Daoy (cell line): Measurements from ENCODE around the gene KRIT1. TPM values are rescaled to one million over a fixed set of nuclear protein-coding genes. Genes with fewer than 3 reads are reported as not detected.

Source experiments
- DNase-seq: peaks from one replicate; pipeline ENCODE4 v3.0.0-alpha.2; 2015; ENCODE audit warnings: low read depth
- total RNA-seq: library from RNA; depleted of rRNA; stranded (reverse); fragments of >200 nt; shearing (Covaris generic); gene quantifications from 2 replicates; pipeline ENCODE4 v1.2.3, GENCODE V29; 2014; rRNA removed

KRIT1 gene
- total RNA-seq, result 18.8 and 26.8 TPM in 2 replicates

DNA sequence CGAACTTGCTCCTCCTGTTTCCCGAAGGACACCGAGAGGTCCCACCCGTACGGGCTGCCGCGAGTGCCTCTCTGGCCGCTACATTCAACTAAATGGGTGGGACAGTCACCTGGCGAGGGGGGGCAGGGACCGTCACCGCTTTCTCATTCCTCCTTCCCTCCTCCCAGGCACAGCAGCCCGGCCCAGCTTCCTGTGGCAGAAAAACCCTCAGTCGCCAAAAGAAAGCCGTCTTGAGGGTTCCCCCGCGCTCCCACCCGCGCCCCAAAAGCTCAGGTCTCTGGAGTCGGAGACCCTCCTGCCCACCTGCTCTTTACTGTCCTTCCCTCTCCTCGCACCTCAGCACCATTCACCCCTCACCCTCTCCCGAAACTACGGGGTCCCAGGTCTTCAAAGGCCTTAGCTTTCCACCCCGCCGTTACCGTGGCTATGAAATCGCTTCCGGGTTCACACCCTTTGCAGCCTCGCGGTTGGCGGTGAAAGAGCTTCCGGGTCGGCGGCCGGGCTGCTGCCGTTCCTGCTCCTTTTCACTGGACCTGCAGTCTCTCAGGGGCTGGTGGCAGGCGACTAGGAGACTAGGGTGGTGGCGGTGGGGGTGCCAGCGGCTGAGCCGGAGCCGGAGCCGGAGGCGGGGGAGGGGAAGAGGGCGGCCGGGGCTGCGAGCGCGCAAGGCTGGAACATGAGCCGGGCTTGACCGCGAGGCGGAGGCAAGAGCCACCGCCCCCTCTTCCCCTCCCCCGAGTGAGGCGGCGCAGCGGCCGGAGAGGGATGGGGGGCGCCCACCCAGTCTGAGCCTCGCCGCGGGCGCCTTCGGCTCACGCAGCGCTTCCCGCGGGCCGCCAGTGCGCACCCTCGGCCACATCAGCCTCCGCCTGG, at the start of gene KRIT1, which contains the start of gene ANKIB1:
Gene KRIT1 (minus strand): TSS at position 428 of the 873 bp plus-strand sequence. CDS start 3,779 bp downstream, outside the sequence.
Gene ANKIB1 (plus strand): TSS at position 488 of the 873 bp plus-strand sequence. CDS start 49,005 bp downstream, outside the sequence.
- peak; percentile 87 for DNase-seq

DNA sequence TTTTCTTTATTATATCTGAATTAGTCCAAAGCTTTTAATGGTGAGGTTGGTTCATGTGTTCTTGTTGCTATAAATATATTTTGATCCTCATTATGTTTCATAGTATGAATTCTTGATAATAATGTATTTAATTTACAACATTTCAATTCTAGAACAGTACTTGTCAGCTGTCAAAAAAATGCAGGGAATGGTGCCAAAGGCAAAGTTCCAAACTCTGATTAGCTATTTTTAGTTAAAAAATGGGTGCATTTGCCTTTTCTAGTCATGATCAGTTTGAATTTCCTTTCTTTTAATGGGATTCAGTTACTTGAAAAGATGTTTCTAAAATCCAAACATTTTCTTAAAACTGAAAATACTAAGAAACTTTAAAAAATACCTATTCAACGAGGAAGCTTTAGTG, 49.7 kb upstream of the KRIT1 start:
- no peak for DNase-seq

- no peak for DNase-seq
These were observed 48.3 kb upstream of the KRIT1 start for GRCh38 chr7:92293896-92294590.

DNA sequence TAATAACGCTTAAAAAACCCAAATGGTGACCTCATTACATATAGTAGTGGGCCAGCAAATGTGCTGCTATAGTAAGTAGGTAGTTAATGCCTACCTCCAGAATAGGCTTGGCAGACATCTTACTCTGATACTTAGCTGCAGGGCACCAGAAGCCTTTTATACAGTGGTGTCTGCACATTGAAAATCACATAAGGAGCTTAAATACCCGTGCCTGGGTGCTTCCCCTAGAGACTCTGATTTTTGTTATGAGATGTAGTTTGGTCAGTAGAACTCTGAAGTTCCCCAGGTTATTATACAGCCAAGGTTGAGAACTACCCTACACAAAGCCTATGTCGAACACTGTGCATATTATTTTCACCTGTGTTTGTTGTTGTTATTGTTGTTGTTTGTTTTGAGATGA, 47.3 kb upstream of the KRIT1 start:
- no peak for DNase-seq

DNA sequence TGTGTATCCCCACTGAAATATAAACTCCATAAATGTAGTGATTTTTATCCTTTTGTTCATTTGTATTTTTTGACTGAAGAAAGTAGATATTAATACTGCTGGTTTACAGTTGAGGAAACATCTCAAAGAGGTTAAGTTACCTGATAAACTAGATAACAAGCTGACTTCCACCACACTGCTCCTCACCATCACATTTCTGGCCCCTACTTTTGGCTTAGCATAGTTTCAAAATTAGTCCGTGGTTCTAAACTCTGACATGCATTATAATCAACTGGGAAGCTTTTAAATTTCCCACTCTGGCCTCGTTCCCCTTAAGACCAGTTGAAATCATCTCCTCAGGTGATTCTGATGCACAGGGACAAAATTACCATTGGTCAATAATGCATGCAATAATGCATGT, 43.6 kb upstream of the KRIT1 start:
- no peak for DNase-seq

GRCh38 chr7:92282930-92283329, 37.2 kb upstream of the KRIT1 start:
- no peak for DNase-seq

DNA sequence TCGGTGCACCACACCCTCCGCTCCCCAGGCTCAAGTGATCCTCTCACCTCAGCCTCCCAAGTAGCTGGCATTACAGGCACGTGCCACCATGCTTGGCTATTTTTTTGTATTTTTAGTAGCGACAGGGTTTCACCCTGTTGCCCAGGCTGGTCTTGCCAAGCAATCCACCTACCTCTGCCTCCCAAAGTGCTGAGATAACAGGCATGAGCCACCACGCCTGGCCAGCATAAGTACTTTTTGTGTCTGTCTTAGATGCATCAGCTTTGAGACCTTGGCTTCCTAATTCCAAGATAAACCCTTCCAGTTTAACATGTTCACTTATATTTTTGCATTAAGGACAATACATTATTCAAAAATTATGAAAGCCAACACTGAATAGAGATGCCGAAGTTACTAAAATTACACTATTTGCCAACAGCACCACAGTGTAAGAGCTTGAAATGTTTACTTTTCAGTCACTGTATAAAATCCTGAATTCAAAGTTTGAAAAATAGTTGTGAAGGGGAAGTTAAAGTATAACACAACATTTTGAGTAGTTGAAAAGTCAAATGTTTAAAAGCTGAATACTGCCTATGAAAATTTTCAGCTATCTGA, 36.6 kb upstream of the KRIT1 start:
- no peak for DNase-seq

- no peak for DNase-seq
These were observed 35.3 kb upstream of the KRIT1 start for GRCh38 chr7:92281031-92281430.

DNA sequence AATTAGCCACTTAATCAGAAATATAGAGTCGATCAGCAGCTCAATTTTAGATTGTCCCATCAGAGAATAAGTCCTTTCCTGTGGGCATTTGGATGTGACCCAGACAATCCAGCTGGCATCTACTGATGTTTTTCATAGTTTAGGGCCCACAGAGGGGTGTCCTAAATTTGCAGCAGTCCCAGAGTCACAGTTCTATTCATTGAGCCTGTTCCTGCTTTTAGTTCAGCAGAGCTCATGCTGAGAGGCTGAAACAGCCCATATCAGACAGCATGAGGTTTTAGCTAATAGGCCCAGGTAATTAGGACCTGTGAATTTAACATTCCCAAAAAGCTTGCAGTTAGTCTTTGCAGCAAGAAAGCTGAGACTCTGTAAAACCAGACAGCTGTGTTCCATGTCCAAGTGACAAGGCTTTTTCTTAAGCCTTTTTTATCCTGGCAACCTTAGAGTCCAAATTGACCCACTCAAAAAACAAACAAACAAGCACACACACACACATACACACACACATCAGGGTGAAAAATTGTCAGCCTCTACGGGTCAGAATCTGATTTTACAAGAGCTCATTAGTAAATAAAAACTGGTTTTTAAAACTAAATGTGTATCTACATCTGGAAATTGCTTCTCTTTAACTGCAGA, 33.8 kb upstream of the KRIT1 start:
- DNase-seq, result no peak

GRCh38 chr7:92276460-92276864, 30.7 kb upstream of the KRIT1 start:
- no peak for DNase-seq

DNA sequence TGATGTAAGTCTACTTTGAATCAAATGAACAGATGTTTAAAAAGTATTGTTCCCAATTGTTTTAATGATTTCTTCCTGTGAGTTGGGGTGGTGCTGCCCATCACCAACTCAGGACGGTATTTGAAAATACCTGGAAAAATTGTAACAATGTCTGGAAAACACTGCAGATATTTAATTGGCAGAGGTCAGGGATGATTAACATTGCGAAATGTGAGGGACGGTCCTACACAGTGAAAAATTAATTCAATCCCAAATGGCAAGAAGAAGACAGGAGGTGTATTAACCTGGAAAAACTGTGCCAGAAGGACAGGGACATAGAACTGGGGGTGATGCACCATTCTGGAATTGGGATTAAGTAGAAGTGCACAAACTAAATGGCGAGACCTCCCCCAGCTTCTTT, 29.6 kb upstream of the KRIT1 start:
- no peak for DNase-seq

GRCh38 chr7:92268921-92269320, 23.2 kb upstream of the KRIT1 start:
- no peak for DNase-seq

- no peak for DNase-seq
These were observed 20.9 kb upstream of the KRIT1 start for GRCh38 chr7:92266415-92267241.

DNA sequence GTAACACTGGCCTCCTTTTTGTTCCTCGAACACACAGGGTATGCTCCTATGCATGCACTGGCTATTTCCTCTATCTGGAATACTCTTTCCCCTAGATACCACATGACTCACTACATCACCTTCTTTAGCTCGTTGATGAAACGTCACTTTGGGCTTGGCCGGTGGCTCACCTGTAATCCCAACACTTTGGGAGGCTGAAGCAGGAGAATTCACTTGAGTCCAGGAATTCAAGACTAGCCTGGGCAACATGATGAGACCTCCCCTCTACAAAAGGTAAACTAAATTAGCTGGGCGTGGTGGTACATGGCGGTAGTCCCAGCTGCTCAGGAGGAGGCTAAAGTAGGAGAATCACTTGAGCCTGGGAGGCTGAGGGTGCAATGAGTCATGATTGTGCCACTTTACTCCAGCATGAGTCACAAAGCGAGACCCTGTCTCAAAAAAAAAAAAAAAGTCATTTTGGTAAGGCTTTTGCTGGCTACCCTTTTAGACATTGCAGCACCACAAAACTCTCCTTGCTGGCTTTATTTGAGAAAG, 14.6 kb upstream of the KRIT1 start:
- peak; percentile 67 for DNase-seq

- DNase-seq, result no peak
These were observed 14.0 kb upstream of the KRIT1 start for GRCh38 chr7:92259610-92260247.

- no peak for DNase-seq
These were observed 13.3 kb upstream of the KRIT1 start for GRCh38 chr7:92259062-92259461.

DNA sequence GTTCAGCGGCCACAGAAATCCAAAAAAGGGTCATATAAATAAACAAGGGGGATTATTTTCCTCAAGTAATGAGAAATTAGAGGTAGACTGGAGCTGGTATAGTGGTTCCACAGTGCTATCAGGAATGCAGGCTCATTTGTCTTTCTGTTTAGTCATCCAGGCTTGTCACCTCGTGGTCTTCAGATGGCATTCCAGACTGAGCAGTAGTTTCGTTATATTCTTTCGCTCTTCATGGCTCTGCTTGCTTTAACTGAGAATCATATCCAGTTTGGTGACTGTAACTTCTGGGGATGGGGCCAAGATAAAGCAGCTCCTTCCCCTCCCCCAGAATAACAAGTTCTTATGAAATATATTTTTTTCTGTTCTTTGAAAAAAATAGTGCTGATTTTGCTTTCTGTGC, 9.6 kb upstream of the KRIT1 start:
- DNase-seq, result peak; percentile 67

GRCh38 chr7:92254800-92255199, 9.1 kb upstream of the KRIT1 start:
- DNase-seq, result peak; percentile 11

- DNase-seq, result no peak
These were observed 7.5 kb upstream of the KRIT1 start for GRCh38 chr7:92253251-92253650.

- no peak for DNase-seq
These were observed 5.5 kb upstream of the KRIT1 start for GRCh38 chr7:92251181-92251580.
